ENCODE data around the gene FAM114A1.

GRCh38 chr4:38834570-38834969 lies 33.0 kb upstream of the FAM114A1 start:
- TF ChIP-seq CTCF (conservative IDR thresholded peaks at IDR 0.05; ENCODE audit: low read depth in 2 of 2) (no peak), EZH2 (IDR thresholded peaks at IDR 0.05; ENCODE audit: low read depth, unreplicated experiment) (no peak), EZH2phosphoT487 (IDR thresholded peaks at IDR 0.05; ENCODE audit: unreplicated experiment) (no peak), REST (IDR thresholded peaks at IDR 0.05; ENCODE audit: unreplicated experiment) (no peak), POLR2AphosphoS5 (IDR thresholded peaks at IDR 0.05; ENCODE audit: low read depth) (no peak), STAT1 (IDR thresholded peaks at IDR 0.05; ENCODE audit: unreplicated experiment) (no peak), ETS1 (IDR thresholded peaks at IDR 0.05) (no peak), ZNF114 (CRISPR knock-in tag; IDR thresholded peaks at IDR 0.05) (no peak)

Measured in GM23338 (cell line).